ENCODE data around the gene WDFY2.

WDFY2 gene

DNA sequence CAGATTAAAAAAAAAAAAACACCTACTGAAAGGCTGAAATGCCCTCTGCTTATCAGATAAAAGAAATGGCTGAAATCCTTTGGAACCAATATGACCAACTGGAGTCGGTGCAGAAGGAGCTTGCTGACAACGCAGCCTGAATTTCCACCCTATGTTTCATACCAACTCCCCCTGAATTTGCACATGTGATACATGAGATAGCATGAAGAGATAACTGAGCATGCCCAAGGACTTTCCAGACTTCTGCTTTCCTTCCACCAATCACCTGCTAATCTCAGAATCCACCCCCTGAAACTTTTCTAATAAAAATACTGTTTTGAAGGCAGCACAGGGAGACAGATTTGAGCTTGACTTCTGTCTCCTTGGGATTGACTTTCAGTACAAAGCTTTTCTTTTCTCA is 32.2 kb upstream of the WDFY2 start:
- in situ Hi-C loops (cut with HindIII; ENCODE audit: low sequenced_read_pairs), result no loop called here
- DNase-seq (ENCODE audit: low read depth, low spot score), result no peak
- TF ChIP-seq, protein P1, sequence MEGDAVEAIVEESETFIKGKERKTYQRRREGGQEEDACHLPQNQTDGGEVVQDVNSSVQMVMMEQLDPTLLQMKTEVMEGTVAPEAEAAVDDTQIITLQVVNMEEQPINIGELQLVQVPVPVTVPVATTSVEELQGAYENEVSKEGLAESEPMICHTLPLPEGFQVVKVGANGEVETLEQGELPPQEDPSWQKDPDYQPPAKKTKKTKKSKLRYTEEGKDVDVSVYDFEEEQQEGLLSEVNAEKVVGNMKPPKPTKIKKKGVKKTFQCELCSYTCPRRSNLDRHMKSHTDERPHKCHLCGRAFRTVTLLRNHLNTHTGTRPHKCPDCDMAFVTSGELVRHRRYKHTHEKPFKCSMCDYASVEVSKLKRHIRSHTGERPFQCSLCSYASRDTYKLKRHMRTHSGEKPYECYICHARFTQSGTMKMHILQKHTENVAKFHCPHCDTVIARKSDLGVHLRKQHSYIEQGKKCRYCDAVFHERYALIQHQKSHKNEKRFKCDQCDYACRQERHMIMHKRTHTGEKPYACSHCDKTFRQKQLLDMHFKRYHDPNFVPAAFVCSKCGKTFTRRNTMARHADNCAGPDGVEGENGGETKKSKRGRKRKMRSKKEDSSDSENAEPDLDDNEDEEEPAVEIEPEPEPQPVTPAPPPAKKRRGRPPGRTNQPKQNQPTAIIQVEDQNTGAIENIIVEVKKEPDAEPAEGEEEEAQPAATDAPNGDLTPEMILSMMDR (IDR thresholded peaks at IDR 0.05; ENCODE audit: low read depth, low read length), result no peak
- no peak overlapping the region for H3K4me3 ChIP-seq (ENCODE audit: low read depth, low read length)

DNA sequence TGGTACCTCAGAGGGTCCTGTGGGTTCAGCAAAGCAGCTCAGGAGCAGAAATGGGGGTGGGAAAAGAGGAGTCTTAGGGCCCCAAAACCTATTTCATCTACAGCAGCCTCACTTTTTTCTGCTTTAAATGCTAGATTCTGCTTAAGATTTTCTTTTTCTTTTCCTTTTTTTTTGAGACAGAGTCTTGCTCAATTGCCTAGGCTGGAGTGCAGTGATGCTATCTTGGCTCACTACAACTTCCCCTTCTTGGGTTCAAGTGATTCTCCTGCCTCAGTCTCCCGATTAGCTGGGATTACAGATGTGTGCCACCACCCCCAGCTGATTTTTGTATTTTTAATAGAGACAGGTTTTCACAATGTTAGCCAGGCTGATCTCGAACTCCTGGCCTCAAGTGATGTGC is 30.7 kb upstream of the WDFY2 start:
- no peak for DNase-seq (ENCODE audit: low read depth, low spot score)
- TF ChIP-seq, protein P1 (IDR thresholded peaks at IDR 0.05; ENCODE audit: low read depth, low read length), result no peak
- in situ Hi-C loops (cut with HindIII; ENCODE audit: low sequenced_read_pairs), result no loop called here
- no peak overlapping the region for H3K4me3 ChIP-seq (ENCODE audit: low read depth, low read length)

DNA sequence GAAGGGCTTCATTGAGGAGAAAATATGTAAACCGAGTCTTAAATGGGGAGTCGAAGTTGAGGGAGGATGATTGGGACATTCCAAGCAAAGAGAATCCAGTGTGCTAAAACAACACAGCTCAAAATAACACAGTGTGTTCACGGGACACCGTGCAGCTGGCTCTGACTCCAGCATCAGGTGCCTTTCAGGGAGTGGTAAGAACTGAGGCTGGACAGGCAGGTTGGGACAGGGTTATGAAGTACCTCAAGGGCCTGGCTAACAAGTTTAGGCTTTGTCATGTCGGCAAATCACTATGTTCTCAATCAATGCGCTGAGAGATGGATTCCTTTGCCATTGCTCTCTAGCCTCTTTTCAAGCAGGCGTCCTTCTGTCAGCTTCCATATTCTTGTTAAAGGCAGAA is 27.5 kb upstream of the WDFY2 start:
- no peak overlapping the region for H3K4me3 ChIP-seq (ENCODE audit: low read depth, low read length)
- in situ Hi-C loops (cut with HindIII; ENCODE audit: low sequenced_read_pairs), result no loop called here
- no peak for DNase-seq (ENCODE audit: low read depth, low spot score)
- TF ChIP-seq, protein P1 (IDR thresholded peaks at IDR 0.05; ENCODE audit: low read depth, low read length), result no peak

DNA sequence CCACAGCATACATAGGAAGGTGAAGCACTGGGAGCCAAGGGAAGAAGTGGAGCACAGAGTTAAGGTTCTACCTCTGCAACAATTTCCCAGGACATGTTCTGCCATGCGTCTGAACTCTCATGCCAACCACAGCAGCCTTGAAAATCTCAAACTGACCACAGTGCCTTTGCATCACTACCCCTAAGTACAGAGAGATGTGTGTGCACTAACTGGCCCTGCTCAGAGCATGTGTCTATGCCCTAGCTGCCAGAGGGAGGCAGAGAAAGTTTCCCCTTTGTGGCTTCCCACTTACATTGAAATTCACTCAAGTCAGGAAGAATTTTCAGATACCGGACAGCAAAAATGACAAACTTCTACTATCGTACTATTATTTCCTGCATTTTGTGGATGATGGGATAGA is 26.8 kb upstream of the WDFY2 start:
- no peak for DNase-seq (ENCODE audit: low read depth, low spot score)
- no peak overlapping the region for H3K4me3 ChIP-seq (ENCODE audit: low read depth, low read length)
- in situ Hi-C loops (cut with HindIII; ENCODE audit: low sequenced_read_pairs), result no loop called here
- TF ChIP-seq, protein P1 (IDR thresholded peaks at IDR 0.05; ENCODE audit: low read depth, low read length), result no peak

DNA sequence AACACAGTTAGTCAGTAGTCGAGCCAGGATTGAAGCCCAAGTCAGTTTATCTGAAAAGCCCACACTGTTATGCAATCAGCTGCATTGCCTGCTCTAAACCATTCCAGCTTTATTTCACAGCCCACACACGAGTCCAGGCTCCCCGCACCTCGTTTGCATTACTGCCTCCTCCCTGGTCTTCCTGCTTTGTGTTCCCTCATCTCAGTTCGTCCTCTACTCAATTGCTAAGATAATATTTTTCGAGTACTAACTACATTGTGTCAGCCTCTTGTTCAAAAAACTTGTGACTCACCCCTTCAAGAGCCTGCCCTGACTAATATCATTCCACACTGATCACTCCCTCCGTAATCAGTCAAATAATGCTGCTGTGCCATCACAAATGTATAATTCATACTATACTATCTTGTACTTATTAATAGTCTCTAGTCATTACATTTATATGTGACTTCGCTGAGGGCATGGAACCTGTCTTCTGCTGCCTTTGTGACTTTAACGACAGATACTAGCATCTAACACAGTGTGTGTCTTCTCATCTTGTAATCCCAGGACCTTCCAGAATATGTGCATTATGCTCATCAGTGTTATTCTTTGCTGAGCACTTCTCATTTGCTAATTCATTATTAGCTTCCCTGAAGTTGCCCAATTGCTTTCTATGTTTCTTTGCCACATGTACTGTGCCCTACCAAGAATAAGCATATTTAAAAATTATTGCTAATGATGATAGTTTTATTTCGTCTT is 26.2 kb upstream of the WDFY2 start:
- TF ChIP-seq, protein P1 (IDR thresholded peaks at IDR 0.05; ENCODE audit: low read depth, low read length), result no peak
- no peak overlapping the region for H3K4me3 ChIP-seq (ENCODE audit: low read depth, low read length)
- peak; percentile 75 for DNase-seq (ENCODE audit: low read depth, low spot score)
- in situ Hi-C loops (cut with HindIII; ENCODE audit: low sequenced_read_pairs), result no loop called here

DNA sequence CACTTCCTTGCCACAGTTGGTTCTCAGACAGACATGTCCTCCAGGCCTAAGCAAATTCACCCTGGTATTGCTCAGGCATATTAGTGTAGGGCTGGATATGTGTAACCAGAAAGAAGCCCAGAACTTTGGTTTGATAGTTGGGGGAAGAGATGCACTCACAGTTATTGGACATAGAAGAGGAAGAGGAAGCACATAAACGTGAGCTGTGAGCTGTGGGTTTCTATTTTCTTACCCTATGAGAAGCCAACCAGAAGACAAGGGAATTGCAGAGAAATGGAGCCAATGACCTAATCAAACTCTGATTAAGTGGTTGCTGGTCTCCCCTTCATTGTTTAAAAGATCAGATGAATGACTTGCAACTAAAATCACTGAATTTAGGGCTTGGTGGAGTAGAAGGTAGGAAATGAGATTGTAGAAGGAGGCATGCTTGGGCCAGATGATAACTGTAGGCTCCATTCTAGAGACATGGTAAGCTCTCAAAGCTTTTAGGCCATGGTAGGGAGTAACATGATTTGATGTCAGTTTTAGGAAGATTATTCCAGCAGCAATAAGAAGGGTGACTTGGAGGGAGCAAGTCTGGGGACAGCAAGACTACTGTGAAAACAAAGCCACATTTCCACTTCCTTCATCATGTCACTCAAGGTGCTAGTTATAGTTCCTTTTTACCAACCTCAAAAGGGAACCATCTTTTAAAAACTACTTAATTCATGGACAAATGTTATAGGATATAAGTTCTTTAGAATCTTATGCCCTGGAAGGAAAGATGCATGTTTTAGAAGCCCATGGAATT is 24.1 kb upstream of the WDFY2 start:
- no peak for DNase-seq (ENCODE audit: low read depth, low spot score)
- in situ Hi-C loops (cut with HindIII; ENCODE audit: low sequenced_read_pairs), result no loop called here
- TF ChIP-seq, protein P1 (IDR thresholded peaks at IDR 0.05; ENCODE audit: low read depth, low read length), result no peak
- H3K4me3 ChIP-seq (ENCODE audit: low read depth, low read length), result no peak overlapping the region
